GM12801 (cell line): ENCODE results near the gene CYB5B.

Source experiments
- TF ChIP-seq, protein P1 (sequence below): IDR thresholded peaks from one replicate; pipeline ENCODE4 v1.5.1; 2011; ENCODE audit warnings: control low read depth; ENCODE audit not compliant: insufficient read length; ENCODE audit errors: extremely low read depth

CYB5B gene

DNA sequence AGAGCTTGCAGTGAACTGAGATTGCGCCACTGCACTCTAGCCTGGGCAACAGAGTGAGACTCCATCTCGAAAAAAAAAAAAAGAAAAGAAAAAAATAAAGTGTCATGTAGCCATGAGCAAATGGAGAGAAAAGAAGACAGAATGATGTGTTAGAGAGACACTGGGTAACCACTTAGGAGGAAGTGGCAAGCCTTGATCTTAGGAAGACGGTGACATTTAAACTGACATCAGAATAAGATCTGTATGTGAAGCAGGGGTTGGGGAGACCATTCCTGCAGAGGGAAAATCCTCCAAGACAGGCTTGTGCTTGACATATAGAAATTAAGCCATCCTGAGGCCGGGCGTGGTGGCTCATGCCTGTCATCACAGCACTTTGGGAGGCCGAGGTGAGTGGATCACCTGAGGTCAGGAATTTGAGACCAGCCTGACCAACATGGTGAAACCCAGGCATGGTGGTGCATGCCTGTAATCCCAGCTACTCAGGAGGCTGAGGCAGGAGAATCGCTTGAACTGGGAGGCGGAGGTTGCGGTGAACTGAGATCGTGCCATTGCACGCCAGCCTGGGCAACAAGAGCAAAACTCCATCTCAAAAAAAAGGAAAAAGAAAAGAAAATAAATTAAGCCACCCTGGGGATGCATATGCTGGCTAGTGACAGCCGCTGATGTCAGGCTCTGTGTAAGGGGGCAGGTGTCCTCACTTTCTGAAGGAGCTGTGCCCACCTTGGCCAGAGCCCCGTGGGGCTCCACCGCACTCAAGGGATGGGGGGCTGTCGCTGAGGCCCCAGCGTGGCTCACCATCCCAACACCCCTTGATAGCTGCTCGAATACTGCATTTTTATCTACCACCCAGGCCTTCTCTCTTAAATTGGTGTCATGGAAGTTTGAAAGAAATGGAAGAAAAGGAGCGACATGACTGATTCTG is 13.1 kb upstream of the CYB5B start:
- TF ChIP-seq, protein P1, sequence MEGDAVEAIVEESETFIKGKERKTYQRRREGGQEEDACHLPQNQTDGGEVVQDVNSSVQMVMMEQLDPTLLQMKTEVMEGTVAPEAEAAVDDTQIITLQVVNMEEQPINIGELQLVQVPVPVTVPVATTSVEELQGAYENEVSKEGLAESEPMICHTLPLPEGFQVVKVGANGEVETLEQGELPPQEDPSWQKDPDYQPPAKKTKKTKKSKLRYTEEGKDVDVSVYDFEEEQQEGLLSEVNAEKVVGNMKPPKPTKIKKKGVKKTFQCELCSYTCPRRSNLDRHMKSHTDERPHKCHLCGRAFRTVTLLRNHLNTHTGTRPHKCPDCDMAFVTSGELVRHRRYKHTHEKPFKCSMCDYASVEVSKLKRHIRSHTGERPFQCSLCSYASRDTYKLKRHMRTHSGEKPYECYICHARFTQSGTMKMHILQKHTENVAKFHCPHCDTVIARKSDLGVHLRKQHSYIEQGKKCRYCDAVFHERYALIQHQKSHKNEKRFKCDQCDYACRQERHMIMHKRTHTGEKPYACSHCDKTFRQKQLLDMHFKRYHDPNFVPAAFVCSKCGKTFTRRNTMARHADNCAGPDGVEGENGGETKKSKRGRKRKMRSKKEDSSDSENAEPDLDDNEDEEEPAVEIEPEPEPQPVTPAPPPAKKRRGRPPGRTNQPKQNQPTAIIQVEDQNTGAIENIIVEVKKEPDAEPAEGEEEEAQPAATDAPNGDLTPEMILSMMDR: no peak

DNA sequence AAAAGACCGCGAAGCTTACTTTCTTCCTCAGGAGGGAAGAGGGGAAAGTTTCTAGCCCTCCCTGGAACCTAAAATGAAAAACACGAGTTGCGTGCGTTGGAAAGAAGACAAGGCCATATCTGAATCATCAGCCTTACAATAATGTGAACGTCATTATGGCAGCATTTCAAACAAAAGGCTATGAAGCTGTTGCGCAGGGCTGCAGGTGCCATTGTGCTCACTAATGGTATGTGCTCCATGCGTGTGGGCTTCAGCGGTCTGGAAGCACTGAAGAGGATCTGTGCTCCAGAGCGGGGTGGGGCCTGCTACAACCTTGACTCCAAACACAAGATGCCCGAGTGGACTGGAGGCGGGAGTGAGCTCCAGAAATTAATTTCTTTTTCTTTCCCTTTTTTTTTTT is 12.1 kb upstream of the CYB5B start:
- TF ChIP-seq, protein P1: no peak

DNA sequence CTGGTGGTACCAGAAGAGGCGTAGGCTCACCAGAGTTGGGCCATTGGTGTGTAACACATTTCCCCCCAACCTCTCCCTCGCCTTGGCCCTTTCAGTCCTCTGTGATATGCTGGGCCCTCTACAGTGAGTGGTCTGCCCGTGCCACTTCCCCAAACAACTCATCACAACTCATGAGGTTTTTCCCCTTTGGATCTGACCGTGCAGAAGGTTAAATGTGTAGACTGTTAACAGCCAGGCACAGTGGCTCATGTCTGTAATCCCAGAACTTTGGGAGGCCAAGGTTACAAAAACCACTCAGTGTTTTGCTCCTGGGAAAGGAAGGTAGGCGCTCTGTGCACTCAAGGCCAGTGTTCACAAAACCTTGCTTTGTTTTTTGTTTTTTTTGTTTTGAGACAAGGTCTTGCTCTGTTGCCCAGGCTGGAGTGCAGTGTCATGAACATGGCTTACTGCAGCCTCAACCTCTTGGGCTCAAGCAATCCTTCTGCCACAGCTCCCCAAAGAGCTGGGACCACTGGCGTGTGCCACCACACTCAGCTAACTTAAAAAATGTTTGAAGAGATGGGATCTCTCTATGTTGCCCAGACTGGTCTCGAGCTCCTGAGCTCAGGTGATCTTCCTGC is 11.3 kb upstream of the CYB5B start:
- TF ChIP-seq, protein P1: no peak

DNA sequence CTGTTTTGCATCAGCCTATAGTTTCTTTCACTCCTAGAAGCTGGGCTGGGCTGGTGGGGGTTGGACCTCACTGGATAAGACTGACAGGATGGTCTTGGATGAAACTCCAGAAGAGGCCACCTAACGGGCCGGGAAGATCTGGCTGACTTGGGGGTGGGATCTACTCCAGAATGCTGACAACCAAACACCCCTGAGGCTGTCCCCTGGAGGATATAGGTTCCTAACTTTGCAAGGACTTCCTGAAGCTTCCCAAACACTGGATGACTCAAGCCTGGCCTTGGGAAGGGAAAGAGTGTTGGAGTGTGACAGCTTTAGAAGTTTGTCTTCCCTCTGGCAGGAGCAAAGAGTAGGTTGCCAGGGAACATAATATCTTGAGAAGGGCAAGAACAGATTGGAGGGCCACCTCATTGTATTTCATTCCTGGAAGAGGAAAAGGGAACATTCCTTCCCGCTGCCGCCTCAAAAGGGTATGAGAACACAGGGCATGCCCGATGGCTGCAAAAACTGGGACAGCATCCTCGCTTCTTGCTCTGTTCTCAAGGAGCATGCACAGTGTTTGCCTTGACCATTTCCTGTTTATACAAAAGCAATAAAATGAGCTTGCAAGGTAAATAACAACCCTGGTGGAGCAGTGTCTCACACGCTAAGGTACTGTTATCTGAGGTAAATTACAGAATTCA is 6.8 kb upstream of the CYB5B start:
- TF ChIP-seq, protein P1: no peak

DNA sequence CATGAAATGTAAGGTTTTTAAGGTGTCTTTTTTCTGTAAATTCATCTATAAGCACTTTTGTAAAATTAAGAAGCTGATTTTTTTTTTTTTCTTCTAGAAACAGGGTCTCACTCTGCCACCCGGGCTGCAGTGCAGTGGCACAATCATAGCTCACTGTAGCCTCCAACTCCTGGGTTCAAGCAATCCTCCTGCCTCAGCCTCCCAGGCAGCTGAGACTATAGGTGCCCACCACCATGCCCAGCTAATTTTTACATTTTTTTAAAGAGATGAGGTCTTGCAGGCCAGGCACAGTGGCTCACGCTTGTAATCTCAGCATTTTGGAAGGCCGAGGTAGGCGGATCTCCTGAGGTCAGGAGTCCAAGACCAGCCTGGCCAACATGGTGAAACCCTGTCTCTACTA is 4.5 kb upstream of the CYB5B start:
- TF ChIP-seq, protein P1: no peak

DNA sequence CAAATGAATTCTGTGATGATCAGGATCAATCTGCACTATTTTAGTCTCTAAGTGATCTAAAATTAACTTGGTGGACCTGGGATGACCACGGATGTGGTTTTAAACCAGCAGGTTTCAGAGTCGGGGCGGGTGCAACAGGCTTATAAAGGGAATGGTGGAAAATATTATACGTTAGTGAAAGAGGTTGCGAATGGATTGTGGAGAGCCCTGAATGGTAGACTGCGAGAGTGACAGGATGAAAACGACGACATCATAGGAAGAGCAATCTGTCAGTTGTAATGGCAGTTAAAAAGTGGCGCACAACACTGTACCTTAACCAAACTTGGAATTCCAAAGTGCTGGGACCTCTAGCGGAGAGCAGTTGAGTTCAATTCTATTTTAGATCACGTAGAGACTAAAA is 1.2 kb upstream of the CYB5B start:
- TF ChIP-seq, protein P1: no peak
